ENCODE measurements around the gene GRAMD4.

- TF ChIP-seq CTCF (conservative IDR thresholded peaks at IDR 0.05 in 1 of 2, IDR thresholded peaks at IDR 0.05 in 1 of 2; ENCODE audit: extremely low read depth in 1 of 2, insufficient read depth in 1 of 2, low read depth in 1 of 2, low read length in 2 of 2) (no peak), EZH2 (IDR thresholded peaks at IDR 0.05; ENCODE audit: borderline replicate concordance, low read length) (no peak)
These were observed 56.7 kb downstream of the GRAMD4 start for GRCh38 chr22:46676881-46677280.

Data from mammary epithelial cell (primary cell).